OCI-LY3 (cell line): Measurements from ENCODE around the gene CLPTM1L.

Experiments used
- EZH2phosphoT487 ChIP-seq: fragments of 200-600 bp; shearing (Covaris generic); IDR thresholded peaks from 2 replicates; pipeline ENCODE4 v1.6.1; 2018; ENCODE audit warnings: antibody characterized with exemption, mixed run types, low read depth
- TF ChIP-seq, protein P1 (sequence below): fragments of 200-600, 300-600 bp; sonication (generic); IDR thresholded peaks from 2 replicates; pipeline ENCODE4 v1.5.1; 2014; ENCODE audit warnings: antibody characterized with exemption, low read length, low read depth

DNA sequence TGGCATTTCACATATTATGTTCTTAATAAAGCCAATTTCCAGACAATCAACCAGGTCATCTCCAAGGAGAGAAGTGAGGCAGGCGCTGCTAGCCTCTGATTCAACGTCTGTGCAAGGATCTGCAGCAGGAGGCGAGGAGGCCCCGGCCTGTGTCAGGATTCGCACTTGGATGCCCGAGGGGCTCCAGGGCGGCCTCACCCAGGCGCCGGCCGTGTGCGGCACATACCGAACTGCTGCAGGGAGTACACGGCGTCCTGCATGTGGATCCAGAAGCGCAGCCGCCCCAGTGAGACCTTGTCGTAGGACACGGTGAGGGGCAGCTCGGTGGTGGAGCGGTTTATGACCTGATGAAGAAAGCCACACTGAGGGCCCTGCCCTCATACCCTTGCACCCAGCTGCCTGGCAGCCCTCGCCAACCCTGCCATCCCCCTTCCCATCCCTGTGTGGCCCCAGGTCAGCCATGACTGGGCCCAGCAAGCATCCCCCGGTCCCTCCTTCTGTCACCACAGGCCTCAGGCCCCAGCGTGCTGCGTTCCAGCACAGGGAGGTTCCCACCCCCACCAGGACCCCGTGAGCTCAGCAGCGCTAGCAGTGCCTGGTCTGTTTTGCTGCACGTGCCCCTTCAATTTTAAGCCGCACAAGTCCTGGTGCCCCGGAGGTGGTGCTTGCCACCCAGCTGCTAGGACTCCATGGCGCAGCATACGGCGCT lies 9.9 kb downstream of the CLPTM1L start:
- TF ChIP-seq, protein P1, sequence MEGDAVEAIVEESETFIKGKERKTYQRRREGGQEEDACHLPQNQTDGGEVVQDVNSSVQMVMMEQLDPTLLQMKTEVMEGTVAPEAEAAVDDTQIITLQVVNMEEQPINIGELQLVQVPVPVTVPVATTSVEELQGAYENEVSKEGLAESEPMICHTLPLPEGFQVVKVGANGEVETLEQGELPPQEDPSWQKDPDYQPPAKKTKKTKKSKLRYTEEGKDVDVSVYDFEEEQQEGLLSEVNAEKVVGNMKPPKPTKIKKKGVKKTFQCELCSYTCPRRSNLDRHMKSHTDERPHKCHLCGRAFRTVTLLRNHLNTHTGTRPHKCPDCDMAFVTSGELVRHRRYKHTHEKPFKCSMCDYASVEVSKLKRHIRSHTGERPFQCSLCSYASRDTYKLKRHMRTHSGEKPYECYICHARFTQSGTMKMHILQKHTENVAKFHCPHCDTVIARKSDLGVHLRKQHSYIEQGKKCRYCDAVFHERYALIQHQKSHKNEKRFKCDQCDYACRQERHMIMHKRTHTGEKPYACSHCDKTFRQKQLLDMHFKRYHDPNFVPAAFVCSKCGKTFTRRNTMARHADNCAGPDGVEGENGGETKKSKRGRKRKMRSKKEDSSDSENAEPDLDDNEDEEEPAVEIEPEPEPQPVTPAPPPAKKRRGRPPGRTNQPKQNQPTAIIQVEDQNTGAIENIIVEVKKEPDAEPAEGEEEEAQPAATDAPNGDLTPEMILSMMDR: no peak
- TF ChIP-seq EZH2phosphoT487: no peak
